Ascending aorta (tissue), 2 donors: Measurements from ENCODE around the gene TIPARP. TPM values are rescaled to one million over a fixed set of nuclear protein-coding genes. Genes with fewer than 3 reads are reported as not detected.

Source experiments
- DNase-seq, 2 donors: peaks; one replicate each; pipeline ENCODE4 v3.0.0-alpha.2; 2019; ENCODE audit warnings: low spot score in 2 of 2
- H3K27ac ChIP-seq, 2 donors: fragments of 200-600 bp; sonication (generic); one replicate each; pipeline ENCODE4 v1.5.1; 2016 to 2017; ENCODE audit warnings: mild to moderate bottlenecking in 1 of 2
- H3K27me3 ChIP-seq: fragments of 200-600 bp; sonication (generic); one replicate; pipeline ENCODE4 v1.5.1; 2017
- H3K36me3 ChIP-seq, 2 donors: fragments of 200-600 bp; sonication (generic); one replicate each; pipeline ENCODE4 v1.5.1; 2016
- H3K4me1 ChIP-seq, 2 donors: fragments of 200-600 bp; sonication (generic); one replicate each; pipeline ENCODE4 v1.5.1; 2016 to 2017; ENCODE audit warnings: mild to moderate bottlenecking in 1 of 2
- H3K4me3 ChIP-seq, 2 donors: fragments of 200-600 bp; sonication (generic); one replicate each; pipeline ENCODE4 v1.5.1; 2016 to 2017; ENCODE audit warnings: mild to moderate bottlenecking in 1 of 2
- H3K9me3 ChIP-seq, 2 donors: fragments of 200-600 bp; sonication (generic); one replicate each; pipeline ENCODE4 v1.5.1; 2016
- CTCF ChIP-seq, 3 experiments: fragments of 200-600 bp in 2 of 3; fragments of 450-650 bp in 1 of 3; sonication (generic) in 2 of 3; IDR thresholded peaks; one replicate each; pipeline ENCODE4 v1.5.1; 2016 to 2019; ENCODE audit warnings: antibody characterized with exemption in 3 of 3, mild to moderate bottlenecking in 1 of 3, moderate library complexity in 1 of 3
- intact Hi-C: fragments of 100-400 bp; cut with DNase I; formaldehyde crosslinking; loops from one replicate; pipeline ENCODE4 v1.15.1; 2023
- total RNA-seq: library from RNA; depleted of rRNA; stranded (reverse); fragments of >200 nt; gene quantifications from one replicate; pipeline ENCODE4 v1.1.0, GENCODE V29; 2016

The TIPARP gene
- total RNA-seq, 1 donor from 2014 or later = 7.2 TPM

- Histone ChIP-seq H3K36me3 (peaks cover 0 to 26% of the 10 kb centered on the region in 2 donors), H3K9me3 (no peaks in the 10 kb centered on the region), H3K27me3 (no peaks in the 10 kb centered on the region), H3K4me3 (no peak overlapping the region), H3K27ac (no peak overlapping the region), H3K4me1 (peaks cover 15 to 21% of the 10 kb centered on the region in 2 donors)
- no peak for DNase-seq
- no peak for TF ChIP-seq CTCF (IDR thresholded peaks at IDR 0.05)
- intact Hi-C loops = no loop called here
Measured at GRCh38 chr3:156682501-156682900, 8.1 kb downstream of the TIPARP start.

GRCh38 chr3:156682963-156683362, 8.6 kb downstream of the TIPARP start:
- Histone ChIP-seq H3K9me3 (no peaks in the 10 kb centered on the region), H3K4me3 (no peak overlapping the region), H3K4me1 (peaks cover 14 to 21% of the 10 kb centered on the region in 2 donors), H3K27ac (no peak overlapping the region), H3K27me3 (no peaks in the 10 kb centered on the region), H3K36me3 (peaks cover 0 to 26% of the 10 kb centered on the region in 2 donors)
- no peak for TF ChIP-seq CTCF (IDR thresholded peaks at IDR 0.05)
- no peak for DNase-seq
- intact Hi-C loops = no loop called here

- Histone ChIP-seq H3K36me3 (peaks cover 0 to 7% of the 10 kb centered on the region in 2 donors), H3K4me3 (no peak overlapping the region), H3K27me3 (no peaks in the 10 kb centered on the region), H3K27ac (no peak overlapping the region), H3K4me1 (peaks cover 9 to 21% of the 10 kb centered on the region in 2 donors), H3K9me3 (no peaks in the 10 kb centered on the region)
- intact Hi-C loops = no loop called here
- DNase-seq = no peak
- TF ChIP-seq CTCF (IDR thresholded peaks at IDR 0.05) = no peak
Measured at GRCh38 chr3:156685198-156685597, 10.8 kb downstream of the TIPARP start.

GRCh38 chr3:156685752-156686151, 11.4 kb downstream of the TIPARP start:
- Histone ChIP-seq H3K36me3 (peaks cover 0 to 2% of the 10 kb centered on the region in 2 donors), H3K27me3 (no peaks in the 10 kb centered on the region), H3K9me3 (no peaks in the 10 kb centered on the region), H3K4me3 (no peak overlapping the region), H3K27ac (no peak overlapping the region), H3K4me1 (peaks cover 12 to 20% of the 10 kb centered on the region in 2 donors)
- no peak for DNase-seq
- intact Hi-C loops = no loop called here
- no peak for TF ChIP-seq CTCF (IDR thresholded peaks at IDR 0.05)

GRCh38 chr3:156687023-156687422, 12.6 kb downstream of the TIPARP start:
- no peak for DNase-seq
- intact Hi-C loops = no loop called here
- no peaks in the 10 kb centered on the region for H3K27me3 ChIP-seq

More at GRCh38 chr3:156687023-156687422, 12.6 kb downstream of the TIPARP start:
- Histone ChIP-seq H3K9me3 (no peaks in the 10 kb centered on the region), H3K36me3 (no peaks in the 10 kb centered on the region), H3K27ac (no peak overlapping the region), H3K4me1 (peaks cover 17% of the 10 kb centered on the region in 2 donors), H3K4me3 (no peak overlapping the region)
- no peak for TF ChIP-seq CTCF (IDR thresholded peaks at IDR 0.05)
